Erythroblast (primary cell): ENCODE data around the gene LHB.

Source experiments
- GATA1 ChIP-seq: IDR thresholded peaks from 2 replicates; pipeline ENCODE4 v1.6.1; 2011; ENCODE audit warnings: low read depth, mild to moderate bottlenecking, control low read depth, low read length, moderate library complexity
- POLR2A ChIP-seq: IDR thresholded peaks from 2 replicates; pipeline ENCODE4 v1.6.1; 2011; ENCODE audit warnings: mild to moderate bottlenecking, low read length

- TF ChIP-seq POLR2A = no peak
- TF ChIP-seq GATA1 = no peak
Measured at GRCh38 chr19:48988860-48989259, 28.0 kb downstream of the LHB start.
